Erythroblast (primary cell): ENCODE data around the gene CLDN6.

Experiments
- GATA1 ChIP-seq: IDR thresholded peaks from 2 replicates; pipeline ENCODE4 v1.6.1; 2011; ENCODE audit warnings: low read depth, mild to moderate bottlenecking, control low read depth, low read length, moderate library complexity
- POLR2A ChIP-seq: IDR thresholded peaks from 2 replicates; pipeline ENCODE4 v1.6.1; 2011; ENCODE audit warnings: mild to moderate bottlenecking, low read length

DNA sequence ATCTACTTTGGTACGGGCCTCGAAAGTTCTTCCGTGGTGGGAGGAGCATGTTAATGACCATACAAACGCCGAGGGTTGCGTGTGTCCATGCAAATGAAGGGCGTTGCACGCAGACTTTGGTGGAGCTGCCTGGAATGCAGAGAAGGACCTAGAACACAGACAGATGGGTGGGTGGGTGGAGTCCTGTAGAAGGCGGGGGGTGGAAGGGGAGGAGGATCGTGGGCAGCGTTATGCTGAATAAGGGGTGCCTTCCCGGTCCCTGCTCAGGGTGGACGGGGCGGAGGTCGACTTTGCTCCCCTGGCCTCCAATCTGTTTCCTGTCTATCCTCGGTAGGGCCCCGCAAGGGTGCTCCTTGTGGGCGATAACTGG lies 49.6 kb downstream of the CLDN6 start:
- no peak for TF ChIP-seq POLR2A
- TF ChIP-seq GATA1 = no peak
